K562 (cell line): Measurements from ENCODE around the gene M6PR. TPM values are rescaled to one million over a fixed set of nuclear protein-coding genes. Genes with fewer than 3 reads are reported as not detected.

Experiments
- ARID3A ChIP-seq: IDR thresholded peaks from 2 replicates; pipeline ENCODE4 v1.6.1; 2012; ENCODE audit warnings: low read depth, low read length, improper control_type of control experiment, borderline replicate concordance
- ARNT ChIP-seq, 2 experiments: fragments of 450-650 bp; IDR thresholded peaks; 2 replicates each; pipeline ENCODE4 v1.6.1; 2016; ENCODE audit warnings: mild to moderate bottlenecking in 1 of 2
- BACH1 ChIP-seq: fragments of 200-800 bp; sonication (Bioruptor generic); IDR thresholded peaks from 2 replicates; pipeline ENCODE4 v1.6.1; 2016; ENCODE audit warnings: missing genetic modification characterization, missing compliant biosample characterization
- FOXJ3 ChIP-seq: sonication (generic); formaldehyde crosslinking; IDR thresholded peaks from 2 replicates; pipeline ENCODE4 v1.4.0; 2020; ENCODE audit warnings: mild to moderate bottlenecking, missing genetic modification reagents
- IRF1 ChIP-seq: sonication (generic); formaldehyde crosslinking; IDR thresholded peaks from 2 replicates; pipeline ENCODE4 v1.8.0; 2022; ENCODE audit warnings: missing genetic modification reagents, mild to moderate bottlenecking, borderline replicate concordance
- JUNB ChIP-seq: fragments of 450-650 bp; formaldehyde crosslinking; conservative IDR thresholded peaks from 2 replicates; pipeline ENCODE4 v1.4.0; 2020; ENCODE audit warnings: mild to moderate bottlenecking
- MCM2 ChIP-seq: fragments of 450-650 bp; IDR thresholded peaks from 2 replicates; pipeline ENCODE4 v1.6.1; 2017; ENCODE audit warnings: low read depth, mild to moderate bottlenecking
- MED1 ChIP-seq: sonication (generic); formaldehyde crosslinking; IDR thresholded peaks from 2 replicates; pipeline ENCODE4 v1.8.1; 2023; ENCODE audit warnings: missing genetic modification reagents, borderline replicate concordance
- MNT ChIP-seq, 2 experiments: fragments of 450-650 bp; conservative IDR thresholded peaks; 2 replicates each; pipeline ENCODE4 v1.6.1; 2017; ENCODE audit warnings: mild to moderate bottlenecking in 2 of 2, moderate library complexity in 2 of 2
- MYNN ChIP-seq, 2 experiments: sonication (generic); formaldehyde crosslinking in 1 of 2; IDR thresholded peaks; 2 replicates each; pipeline versions ENCODE4 v1.5.0 to v1.6.1; 2016 to 2020; ENCODE audit warnings: antibody characterized with exemption in 1 of 2, missing genetic modification reagents in 1 of 2
- PATZ1 ChIP-seq: fragments of 250-450 bp; sonication (Bioruptor Pico); IDR thresholded peaks from 2 replicates; pipeline ENCODE4 v1.5.0; 2020; ENCODE audit warnings: mild to moderate bottlenecking, borderline replicate concordance
- PHF8 ChIP-seq: fragments of 200-600 bp; sonication (generic); IDR thresholded peaks from 2 replicates; pipeline ENCODE4 v1.6.1; 2012; ENCODE audit warnings: mixed run types, mild to moderate bottlenecking, inconsistent platforms, low read length, moderate library complexity, borderline replicate concordance
- SP2 ChIP-seq: IDR thresholded peaks from 2 replicates; pipeline ENCODE4 v1.6.1; 2011; ENCODE audit warnings: mild to moderate bottlenecking, low read depth, low read length, moderate library complexity; ENCODE audit not compliant: poor library complexity, severe bottlenecking; ENCODE audit errors: extremely low read depth
- SUPT5H ChIP-seq: fragments of 450-650 bp; IDR thresholded peaks from 2 replicates; pipeline ENCODE4 v1.6.1; 2016
- XRCC3 ChIP-seq: fragments of 450-650 bp; IDR thresholded peaks from 2 replicates; pipeline ENCODE4 v1.6.1; 2017; ENCODE audit warnings: mild to moderate bottlenecking, moderate library complexity
- ZBTB8A ChIP-seq: fragments of 450-650 bp; IDR thresholded peaks from 2 replicates; pipeline ENCODE4 v1.6.1; 2018; ENCODE audit warnings: mild to moderate bottlenecking, moderate library complexity; ENCODE audit not compliant: partially characterized antibody
- ZNF175 ChIP-seq: fragments of 200-800 bp; sonication (Bioruptor generic); IDR thresholded peaks from 2 replicates; pipeline ENCODE4 v1.6.1; 2016; ENCODE audit warnings: low read depth, mild to moderate bottlenecking, missing genetic modification characterization, missing compliant biosample characterization
- ZNF263 ChIP-seq: sonication (generic); formaldehyde crosslinking; IDR thresholded peaks from 2 replicates; pipeline ENCODE4 v1.8.0; 2022; ENCODE audit warnings: mild to moderate bottlenecking, missing genetic modification reagents, borderline replicate concordance
- ZNF398 ChIP-seq: fragments of 250-450 bp; sonication (Bioruptor Pico); IDR thresholded peaks from 2 replicates; pipeline ENCODE4 v1.8.0; 2021; ENCODE audit warnings: moderate library complexity, mild to moderate bottlenecking, inconsistent platforms
- polyA plus RNA-seq, 8 experiments: library from polyadenylated mRNA; depleted of rRNA in 4 of 8; stranded (reverse) in 5 of 8; unstranded in 3 of 8; fragments of >200 nt; fragmentation: Nextera tagmentation in 2 of 8; fragmentation: Illumina TruSeq in 1 of 8; extraction: Ambion mirVana in 2 of 8; extraction: Trizol in 1 of 8; gene quantifications; 2 replicates each; pipeline versions ENCODE4 v1.2.1 to v1.2.3, GENCODE V29; 2011 to 2014; ENCODE audit warnings: inconsistent platforms in 1 of 8, missing spikeins in 1 of 8
- total RNA-seq, 7 experiments: library from RNA; depleted of rRNA in 6 of 7; stranded (reverse); fragments of >200 nt in 6 of 7; fragmentation: Illumina TruSeq in 2 of 7; extraction: Trizol in 2 of 7; gene quantifications; 2 replicates each; pipeline versions ENCODE4 v1.2.1 to v1.2.3, GENCODE V29; 2011 to 2021; ENCODE audit warnings: low replicate concordance in 1 of 7

M6PR gene
- total and polyA plus RNA-seq, 9 of the 15 experiments (the other 6 are each of a cell fraction or from before 2014, with no cell fraction given), result 78.6 to 159 (median 112) TPM

GRCh38 chr12:8949342-8950220 is at the start of gene M6PR (continued):
- TF ChIP-seq MED1 (CRISPR knock-in tag), result no peak
- TF ChIP-seq ZBTB8A, result no peak
- TF ChIP-seq MCM2, result no peak
- TF ChIP-seq MYNN (IDR thresholded peaks at IDR 0.05), result no peak
- no peak for TF ChIP-seq MYNN (CRISPR knock-in tag; IDR thresholded peaks at IDR 0.05)
- peak; percentile 79 to 91 for TF ChIP-seq MNT (conservative IDR thresholded peaks at IDR 0.05)
- peak; percentile 87 for TF ChIP-seq SUPT5H
- no peak for TF ChIP-seq ZNF175 (CRISPR knock-in tag)
- TF ChIP-seq ZNF398 (CRISPR knock-in tag), result no peak
- no peak for TF ChIP-seq JUNB (CRISPR knock-in tag)
- no peak for TF ChIP-seq ZNF263
- no peak for TF ChIP-seq XRCC3
- TF ChIP-seq BACH1 (tag), result no peak
- TF ChIP-seq SP2, result no peak
- no peak for TF ChIP-seq IRF1
- TF ChIP-seq ARNT (IDR thresholded peaks at IDR 0.05), result no peak; a peak in 1 of 4 replicates
- no peak for TF ChIP-seq ARID3A
- no peak for TF ChIP-seq PATZ1 (CRISPR knock-in tag)
- TF ChIP-seq PHF8, result peak; percentile 68; the same call in 1 of the 2 replicates
- TF ChIP-seq FOXJ3 (CRISPR knock-in tag), result no peak
